Lower leg skin (tissue), 3 donors: ENCODE data around the gene MYLK4.

Source experiments
- CTCF ChIP-seq, 3 donors: fragments of 450-650 bp; IDR thresholded peaks; one replicate each; pipeline ENCODE4 v1.5.1; 2016; ENCODE audit warnings: antibody characterized with exemption in 3 of 3, mild to moderate bottlenecking in 3 of 3, moderate library complexity in 2 of 3
- POLR2A ChIP-seq, 2 donors: fragments of 450-650 bp; IDR thresholded peaks; one replicate each; pipeline ENCODE4 v1.6.1; 2016 to 2017; ENCODE audit warnings: antibody characterized with exemption in 2 of 2, mild to moderate bottlenecking in 1 of 2, moderate library complexity in 1 of 2

- TF ChIP-seq CTCF (IDR thresholded peaks at IDR 0.05) (no peak), POLR2A (IDR thresholded peaks at IDR 0.05) (no peak)
Observed at GRCh38 chr6:2659882-2660281, 90.8 kb downstream of the MYLK4 start.
